CD14-positive monocyte (primary cell): ENCODE data around the gene CHST3. TPM values are rescaled to one million over a fixed set of nuclear protein-coding genes. Genes with fewer than 3 reads are reported as not detected.

Source experiments
- DNase-seq, 3 donors: peaks; one replicate each; pipeline ENCODE4 v3.0.0-alpha.2; 2011 to 2022
- H2AFZ ChIP-seq: 2 replicates; pipeline ENCODE4 v1.6.0; 2012; ENCODE audit warnings: mild to moderate bottlenecking, low read depth, low read length, inconsistent platforms; ENCODE audit not compliant: insufficient read depth, poor library complexity, severe bottlenecking
- H3K27ac ChIP-seq, 2 donors: 1 replicate in 1 of 2; 2 replicates in 1 of 2; pipeline ENCODE4 v1.5.1; 2012 to 2013; ENCODE audit warnings: low read length in 2 of 2, control low read depth in 1 of 2, inconsistent platforms in 1 of 2, low read depth in 1 of 2, mild to moderate bottlenecking in 1 of 2
- H3K27me3 ChIP-seq, 2 donors: one replicate each; pipeline versions ENCODE4 v1.6.0 to v1.6.1; 2011 to 2013; ENCODE audit warnings: low read length in 2 of 2; ENCODE audit not compliant: control insufficient read depth in 2 of 2, insufficient read depth in 2 of 2
- H3K36me3 ChIP-seq, 2 donors: replicated peaks in 1 of 2; 1 replicate in 1 of 2; 2 replicates in 1 of 2; pipeline versions ENCODE4 v1.5.1 to v1.6.1; 2012 to 2013; ENCODE audit warnings: low read length in 2 of 2, control low read depth in 1 of 2, inconsistent platforms in 1 of 2, mild to moderate bottlenecking in 1 of 2; ENCODE audit not compliant: insufficient read depth in 2 of 2, control insufficient read depth in 1 of 2
- H3K4me1 ChIP-seq, 2 donors: 1 replicate in 1 of 2; 2 replicates in 1 of 2; pipeline versions ENCODE4 v1.5.1 to v1.6.1; 2012 to 2013; ENCODE audit warnings: low read length in 2 of 2, control low read depth in 1 of 2, inconsistent platforms in 1 of 2, mild to moderate bottlenecking in 1 of 2, moderate library complexity in 1 of 2; ENCODE audit not compliant: insufficient read depth in 2 of 2, control insufficient read depth in 1 of 2
- H3K4me2 ChIP-seq: replicated peaks from 2 replicates; pipeline ENCODE3; 2012; ENCODE audit warnings: low read length, moderate library complexity, mild to moderate bottlenecking; ENCODE audit not compliant: poor library complexity, severe bottlenecking; ENCODE audit errors: extremely low read depth
- H3K4me3 ChIP-seq, 3 experiments: fragments of 200-600 bp in 1 of 3; sonication (generic) in 1 of 3; replicated peaks in 1 of 3; 1 replicate in 2 of 3; 2 replicates in 1 of 3; pipeline ENCODE4 v1.5.1; 2011 to 2013; ENCODE audit warnings: low read length in 3 of 3, mild to moderate bottlenecking in 3 of 3, control low read depth in 2 of 3, low read depth in 2 of 3, inconsistent platforms in 1 of 3, moderate library complexity in 1 of 3
- H3K79me2 ChIP-seq: 2 replicates; pipeline ENCODE4 v1.6.0; 2012; ENCODE audit warnings: mild to moderate bottlenecking, control low read depth, inconsistent platforms, low read length, moderate library complexity; ENCODE audit not compliant: insufficient read depth
- H3K9ac ChIP-seq: 2 replicates; pipeline ENCODE4 v1.6.0; 2017; ENCODE audit warnings: low read length, mild to moderate bottlenecking; ENCODE audit not compliant: insufficient read depth, poor library complexity, severe bottlenecking
- H3K9me3 ChIP-seq, 2 donors: replicated peaks in 1 of 2; 1 replicate in 1 of 2; 2 replicates in 1 of 2; pipeline versions ENCODE4 v1.5.1 to v1.6.1; 2012 to 2013; ENCODE audit warnings: low read length in 2 of 2, control low read depth in 1 of 2; ENCODE audit not compliant: control insufficient read depth in 1 of 2, insufficient read depth in 1 of 2
- H4K20me1 ChIP-seq: 2 replicates; pipeline ENCODE4 v1.6.0; 2012; ENCODE audit warnings: mild to moderate bottlenecking, low read length, control low read depth, moderate library complexity; ENCODE audit not compliant: insufficient read depth
- H3K27ac Mint-ChIP-seq, 7 donors: one replicate each; pipeline ENCODE4 v1.8.0; 2020; ENCODE audit warnings: mild to moderate bottlenecking in 7 of 7, mixed read lengths in 7 of 7, moderate library complexity in 6 of 7, inconsistent platforms in 2 of 7
- H3K27me3 Mint-ChIP-seq, 3 donors: one replicate each; pipeline ENCODE4 v1.8.0; 2021 to 2022; ENCODE audit warnings: low read depth in 3 of 3, mild to moderate bottlenecking in 3 of 3, mixed read lengths in 3 of 3, moderate library complexity in 3 of 3, inconsistent platforms in 1 of 3
- H3K36me3 Mint-ChIP-seq, 2 donors: one replicate each; pipeline ENCODE4 v1.8.0; 2020; ENCODE audit warnings: mixed read lengths in 2 of 2, inconsistent platforms in 1 of 2, mild to moderate bottlenecking in 1 of 2
- H3K4me1 Mint-ChIP-seq: one replicate; pipeline ENCODE4 v1.8.0; 2020; ENCODE audit warnings: mild to moderate bottlenecking, mixed read lengths
- H3K4me3 Mint-ChIP-seq, 2 donors: one replicate each; pipeline ENCODE4 v1.8.0; 2020; ENCODE audit warnings: mild to moderate bottlenecking in 2 of 2, mixed read lengths in 2 of 2, moderate library complexity in 1 of 2
- H3K9me3 Mint-ChIP-seq, 7 donors: one replicate each; pipeline ENCODE4 v1.8.0; 2020 to 2022; ENCODE audit warnings: mixed read lengths in 7 of 7, mild to moderate bottlenecking in 6 of 7, moderate library complexity in 6 of 7, inconsistent platforms in 2 of 7
- CTCF ChIP-seq: fragments of 200-600 bp; IDR thresholded peaks from one replicate; pipeline ENCODE4 v1.8.0; 2022; ENCODE audit warnings: antibody characterized with exemption, mild to moderate bottlenecking
- whole genome bisulfite sequencing: methylation state at CpG from one replicate; pipeline ENCODE4 v1.1.5; 2013; ENCODE audit warnings: missing lambda C conversion rate; ENCODE audit not compliant: insufficient coverage; 5-methylcytosine and 5-hydroxymethylcytosine counted together
- intact Hi-C, 2 donors: fragments of 100-400 bp; cut with micrococcal nuclease; formaldehyde crosslinking; loops; one replicate each; pipeline versions ENCODE4 v1.15.0 to v1.15.1; 2023
- polyA plus RNA-seq, 3 donors: library from polyadenylated mRNA; depleted of rRNA in 1 of 3; unstranded in 2 of 3; stranded (reverse) in 1 of 3; fragments of 300-500 nt in 2 of 3; fragments of >200 nt in 1 of 3; fragmentation: Illumina TruSeq in 2 of 3; gene quantifications; 1 replicate in 2 of 3; 2 replicates in 1 of 3; pipeline ENCODE4 v1.2.3, GENCODE V29; 2012 to 2021

Gene CHST3
- polyA plus RNA-seq, 3 donors: not detected

- H3K4me1 Mint-ChIP-seq: peaks cover 3% of the 10 kb centered on the region
- Histone ChIP-seq H2AFZ (no peak overlapping the region), H3K36me3 (no peaks in the 10 kb centered on the region), H3K4me1 (no peaks in the 10 kb centered on the region), H3K4me2 (no peak overlapping the region), H3K79me2 (no peaks in the 10 kb centered on the region), H3K4me3 (no peak overlapping the region), H3K27me3 (no peaks in the 10 kb centered on the region), H3K9ac (no peak overlapping the region), H3K9me3 (peaks cover 0 to 7% of the 10 kb centered on the region in 2 donors), H3K27ac (no peak overlapping the region), H4K20me1 (no peaks in the 10 kb centered on the region)
- H3K9me3 Mint-ChIP-seq: peaks cover 0 to 10% (median 6%) of the 10 kb centered on the region in 7 donors
- intact Hi-C loops: no loop called here
- 95% methylated on average over 4 of the region's 8 CpGs for WGBS
- no peak for TF ChIP-seq CTCF
- no peak overlapping the region for H3K4me3 Mint-ChIP-seq
- H3K36me3 Mint-ChIP-seq: no peaks in the 10 kb centered on the region
- H3K27ac Mint-ChIP-seq: no peak overlapping the region
- peaks cover 1 to 4% (median 2%) of the 10 kb centered on the region in 3 donors for H3K27me3 Mint-ChIP-seq
- DNase-seq: no peak
Measured at GRCh38 chr10:72011468-72011867, 47.3 kb downstream of the CHST3 start.

- H3K27ac Mint-ChIP-seq: no peak overlapping the region
- TF ChIP-seq CTCF: no peak
- Histone ChIP-seq H3K4me2 (no peak overlapping the region), H3K4me1 (no peaks in the 10 kb centered on the region), H3K27me3 (no peaks in the 10 kb centered on the region), H3K36me3 (no peaks in the 10 kb centered on the region), H4K20me1 (no peaks in the 10 kb centered on the region), H3K27ac (no peak overlapping the region), H3K9me3 (peaks cover 0 to 7% of the 10 kb centered on the region in 2 donors), H3K9ac (no peak overlapping the region), H2AFZ (no peak overlapping the region), H3K79me2 (no peaks in the 10 kb centered on the region), H3K4me3 (no peak overlapping the region)
- peaks cover 3% of the 10 kb centered on the region for H3K4me1 Mint-ChIP-seq
- H3K27me3 Mint-ChIP-seq: peaks cover 1 to 4% (median 3%) of the 10 kb centered on the region in 3 donors
- H3K9me3 Mint-ChIP-seq: peaks cover 0 to 10% (median 6%) of the 10 kb centered on the region in 7 donors
- 93% methylated on average over 3 of the region's 7 CpGs for WGBS
- H3K4me3 Mint-ChIP-seq: no peak overlapping the region
- no peak for DNase-seq
- intact Hi-C loops: no loop called here
- no peaks in the 10 kb centered on the region for H3K36me3 Mint-ChIP-seq
Measured at GRCh38 chr10:72011976-72012512, 47.8 kb downstream of the CHST3 start.
